GM04503 (cell line): ENCODE data around the gene PHACTR4.
A peak's percentile ranks its signal among the peaks of the same experiment; 100 is the strongest.
"Not testable (repeated sequence)": the region's sequence is repeated elsewhere in the genome, so short reads cannot be mapped to it uniquely, and the experiment has no call there.

Experiments used
- DNase-seq: peaks from one replicate; pipeline ENCODE4 v3.0.0-alpha.2; 2012; ENCODE audit warnings: low read depth

PHACTR4 gene

DNA sequence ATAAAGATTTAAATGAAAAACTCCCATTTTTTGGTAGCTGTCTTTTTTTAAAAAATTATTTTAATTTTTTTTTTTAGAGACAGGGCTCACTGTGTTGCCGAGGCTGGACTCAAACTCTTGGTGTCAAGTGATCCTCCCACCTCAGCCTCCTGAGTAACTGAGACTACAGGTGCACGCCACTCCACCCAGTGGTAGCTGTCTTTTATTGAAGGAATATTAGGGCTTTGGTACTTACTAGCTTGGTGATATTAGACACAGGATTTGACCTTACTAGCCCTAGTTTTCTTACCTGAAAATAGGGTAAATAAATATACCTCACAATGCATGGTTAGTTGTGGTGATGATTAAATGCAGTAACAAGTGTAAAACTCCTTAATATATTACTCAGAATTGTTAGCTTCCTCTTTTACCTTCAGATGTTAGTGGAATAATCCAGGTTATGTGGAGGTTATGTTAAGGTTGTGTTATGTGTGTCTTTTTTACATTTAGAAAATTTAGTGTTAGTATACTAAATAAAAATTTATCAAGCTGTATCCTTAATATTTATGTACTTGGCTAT is 66.8 kb downstream of the PHACTR4 start:
- no peak for DNase-seq

DNA sequence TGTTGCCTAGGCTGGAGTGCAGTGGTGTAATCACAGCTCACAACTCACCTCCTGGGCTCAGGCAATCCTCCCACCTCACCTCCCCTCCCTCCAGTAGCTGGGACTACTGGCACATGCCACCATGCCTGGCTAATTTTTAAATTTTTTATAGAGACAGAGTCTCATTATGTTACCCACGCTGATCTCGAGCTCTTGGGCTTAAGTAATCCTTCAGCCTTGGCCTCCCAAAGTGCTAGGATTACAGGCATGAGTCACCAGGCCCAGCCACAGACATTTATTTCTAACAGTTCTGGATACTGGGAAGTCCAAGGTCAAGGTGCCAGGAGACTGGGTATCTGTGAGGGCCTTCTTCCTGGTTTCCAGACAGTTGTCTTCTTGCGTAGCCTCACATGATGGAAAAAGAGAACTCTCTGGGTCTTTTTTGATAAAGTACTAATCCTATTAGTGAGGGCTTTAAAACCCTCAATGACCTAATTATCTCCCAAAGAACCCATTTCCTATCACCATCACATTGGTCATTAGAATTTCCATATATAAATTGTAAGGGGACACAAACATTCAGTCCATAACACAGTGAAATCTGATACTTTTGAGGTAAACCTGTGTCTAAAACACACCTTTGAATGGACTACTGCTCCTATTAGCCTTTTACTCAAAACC is 67.9 kb downstream of the PHACTR4 start:
- DNase-seq: peak; percentile 39

DNA sequence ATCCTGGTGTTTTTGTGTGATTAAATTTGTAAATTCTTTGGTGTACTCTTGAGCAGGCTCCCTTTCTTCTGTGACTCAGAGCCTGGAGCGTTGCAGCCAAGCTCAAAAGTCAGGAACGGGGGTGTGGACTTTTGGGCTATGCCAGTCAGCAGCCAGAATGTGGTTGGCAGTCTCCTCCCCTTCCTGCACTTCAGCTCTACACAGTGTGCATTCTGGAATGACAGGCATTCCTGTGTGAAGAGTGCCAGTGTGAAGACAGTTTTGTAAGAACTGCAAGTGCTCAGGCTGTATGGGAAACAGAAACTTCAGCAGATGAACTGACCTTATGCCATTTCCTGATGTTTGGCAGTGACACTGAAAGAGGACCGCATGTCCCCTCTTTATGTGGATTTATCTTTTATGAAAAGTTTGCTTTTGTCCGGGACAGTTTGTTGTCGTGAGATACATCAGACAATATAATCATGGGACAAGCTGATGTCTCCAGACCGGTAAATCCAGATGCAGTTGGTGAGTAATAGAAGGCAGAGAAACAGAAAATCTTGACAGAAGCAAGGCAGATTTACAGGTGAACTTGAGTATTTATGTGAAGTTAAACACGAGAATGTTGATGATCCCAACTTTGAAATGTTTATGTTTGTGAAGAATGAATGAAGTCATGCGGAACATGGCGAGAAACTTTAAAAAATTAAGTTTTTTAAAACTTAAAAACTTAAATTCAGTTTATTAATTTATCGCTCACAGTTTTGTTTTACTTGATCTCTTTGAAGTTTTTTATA is 68.6 kb downstream of the PHACTR4 start:
- DNase-seq: peak; percentile 97

DNA sequence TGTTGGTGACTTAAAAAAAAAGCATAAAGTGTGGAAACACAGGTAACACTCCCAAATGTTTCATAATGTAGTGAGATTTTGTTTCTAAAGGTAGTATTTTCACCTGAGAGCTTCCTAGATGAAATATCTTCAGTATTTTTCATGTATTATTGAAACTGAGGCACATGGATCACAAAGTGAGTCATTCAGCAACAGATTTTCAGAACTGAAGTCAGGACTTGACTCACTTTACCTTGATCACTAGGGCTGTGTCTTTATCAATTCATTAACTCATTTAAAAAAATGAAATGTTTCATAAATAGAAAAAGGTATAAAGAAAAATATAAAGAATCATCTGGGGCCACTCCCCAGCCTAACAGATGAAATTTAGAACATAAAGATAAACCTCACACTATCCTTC is 69.8 kb downstream of the PHACTR4 start:
- DNase-seq: no peak

DNA sequence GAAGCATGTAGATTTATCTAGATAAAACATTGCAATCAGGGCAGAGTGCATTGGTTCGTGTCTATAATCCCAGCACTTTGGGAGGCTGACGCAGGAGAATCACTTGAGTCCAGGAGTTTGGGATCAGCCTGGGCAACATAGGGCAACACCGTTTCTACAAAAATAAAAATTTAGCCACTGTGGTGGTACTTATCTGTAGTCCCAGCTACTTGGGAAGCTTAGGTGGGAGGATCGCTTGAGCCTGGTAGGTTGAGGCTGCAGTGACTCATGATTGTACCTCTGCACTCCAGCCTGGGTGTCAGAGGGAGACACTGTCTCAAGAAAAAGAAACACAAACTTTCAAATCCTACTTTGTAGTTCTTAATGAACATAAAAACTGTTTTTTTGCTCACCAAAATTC is 72.1 kb downstream of the PHACTR4 start:
- no peak for DNase-seq

DNA sequence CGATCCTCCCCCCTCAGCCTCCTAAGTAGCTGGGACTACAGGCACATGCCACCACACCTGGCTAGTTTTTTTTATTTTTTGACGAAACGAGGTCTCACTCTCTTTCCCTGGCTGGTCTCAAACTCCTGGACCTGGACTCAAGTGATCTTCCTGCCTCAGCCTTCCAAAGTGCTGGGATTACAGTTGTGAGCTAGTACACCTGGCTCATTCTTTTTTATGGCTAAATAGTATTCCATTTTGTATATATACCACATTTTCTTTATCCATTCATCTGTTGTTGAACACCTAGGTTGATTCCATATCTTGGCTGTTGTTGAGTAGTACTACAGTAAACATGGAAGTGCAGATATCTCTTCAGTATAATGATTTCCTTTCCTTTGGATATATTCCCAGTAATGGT is 74.0 kb downstream of the PHACTR4 start:
- no peak for DNase-seq

DNA sequence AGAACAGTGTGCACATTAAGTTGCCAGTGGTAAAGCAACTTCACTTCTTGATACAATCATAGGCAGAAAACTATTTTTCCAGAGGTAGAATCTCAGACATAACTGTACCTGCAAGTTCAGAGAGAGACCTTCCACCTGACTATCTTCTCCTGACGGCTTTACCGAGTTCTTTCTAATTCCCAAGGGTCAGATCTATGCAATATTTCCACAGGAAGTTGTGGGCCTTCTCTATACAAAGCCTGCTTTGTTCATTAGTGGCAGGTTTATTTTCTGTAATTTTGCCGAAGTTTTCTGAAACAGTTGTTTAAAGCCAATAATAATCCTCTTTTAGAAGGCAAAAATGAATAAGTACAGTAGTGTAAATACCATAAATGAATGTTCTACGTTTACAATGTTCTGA is 78.1 kb downstream of the PHACTR4 start:
- no peak for DNase-seq

DNA sequence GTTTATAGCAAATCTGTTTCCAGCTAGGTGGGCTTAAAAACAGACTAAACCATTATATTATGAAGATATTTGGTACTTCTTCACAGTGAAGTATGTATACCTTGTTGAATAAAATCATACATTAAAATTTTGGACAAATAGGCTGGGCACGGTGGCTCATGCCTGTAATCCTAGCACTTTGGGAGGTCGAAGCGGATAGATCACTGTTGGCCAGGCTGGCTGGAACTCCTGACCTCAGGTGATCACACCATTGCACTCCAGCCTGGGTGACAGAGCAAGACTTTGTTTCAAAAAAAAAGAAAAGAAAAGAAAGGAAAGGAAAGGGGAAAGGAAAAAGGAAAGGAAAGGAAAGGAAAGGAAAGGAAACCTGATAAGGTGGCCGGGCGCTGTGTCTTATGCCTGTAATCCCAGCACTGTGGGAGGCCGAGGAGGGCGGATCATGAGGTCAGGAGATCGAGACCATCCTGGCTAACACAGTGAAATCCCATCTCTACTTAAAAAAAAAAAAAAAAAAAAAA is 78.6 kb downstream of the PHACTR4 start:
- not testable (repeated sequence) for DNase-seq

DNA sequence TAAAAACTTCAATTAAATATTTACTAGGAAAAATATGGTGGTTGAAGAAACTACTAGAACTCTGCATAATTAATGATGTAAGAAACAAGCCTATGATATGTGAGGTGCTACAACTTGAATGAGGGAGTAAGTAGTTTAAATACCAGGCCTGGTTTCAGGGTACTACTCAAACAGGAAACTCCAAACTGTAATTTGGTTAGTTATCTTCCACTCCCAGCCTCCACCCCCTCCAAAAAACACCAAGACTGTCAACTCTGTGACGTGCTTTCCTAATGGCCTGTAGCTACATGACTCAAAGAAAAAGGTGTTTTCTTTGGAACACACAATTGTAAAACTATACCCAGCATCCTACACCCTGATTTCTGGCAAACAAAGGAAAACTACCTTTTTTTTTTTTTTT is 80.4 kb downstream of the PHACTR4 start:
- DNase-seq: no peak

DNA sequence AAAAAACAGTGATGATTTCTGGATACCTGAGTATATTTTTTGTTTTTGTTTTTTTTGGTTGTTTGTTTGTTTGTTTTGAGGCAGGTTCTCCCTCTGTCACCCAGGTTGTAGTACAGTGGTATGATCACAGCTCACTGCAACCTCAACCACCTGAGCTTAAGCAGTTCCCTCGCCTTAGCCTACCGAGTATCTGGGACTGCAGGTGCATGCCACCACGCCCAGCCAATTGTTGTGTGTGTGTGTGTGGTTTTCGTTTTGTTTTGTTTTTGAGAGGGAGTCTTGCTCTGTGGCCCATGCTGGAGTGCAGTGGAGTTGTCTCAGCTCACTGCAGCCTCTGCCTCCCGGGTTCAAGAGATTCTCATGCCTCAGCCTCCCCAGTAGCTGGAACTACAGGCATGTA is 81.0 kb downstream of the PHACTR4 start:
- no peak for DNase-seq

DNA sequence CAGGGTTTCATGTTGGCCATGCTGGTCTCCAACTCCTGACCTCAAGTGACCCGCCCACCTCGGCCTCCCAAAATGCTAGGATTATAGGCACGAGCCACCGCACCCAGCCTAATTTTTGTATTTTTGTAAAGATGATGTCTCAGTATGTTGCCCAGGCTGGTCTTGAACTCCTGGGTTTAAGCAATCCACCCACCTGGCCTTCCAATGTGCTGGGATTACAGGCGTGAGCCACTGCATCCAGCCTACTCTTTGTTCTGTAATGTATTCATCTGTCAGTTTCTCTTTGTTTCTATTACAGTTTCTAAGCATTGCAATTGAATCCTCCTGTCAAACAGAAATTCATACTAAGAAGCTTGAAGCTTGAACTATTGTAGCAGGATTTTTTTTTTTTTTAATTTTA is 81.5 kb downstream of the PHACTR4 start:
- no peak for DNase-seq

DNA sequence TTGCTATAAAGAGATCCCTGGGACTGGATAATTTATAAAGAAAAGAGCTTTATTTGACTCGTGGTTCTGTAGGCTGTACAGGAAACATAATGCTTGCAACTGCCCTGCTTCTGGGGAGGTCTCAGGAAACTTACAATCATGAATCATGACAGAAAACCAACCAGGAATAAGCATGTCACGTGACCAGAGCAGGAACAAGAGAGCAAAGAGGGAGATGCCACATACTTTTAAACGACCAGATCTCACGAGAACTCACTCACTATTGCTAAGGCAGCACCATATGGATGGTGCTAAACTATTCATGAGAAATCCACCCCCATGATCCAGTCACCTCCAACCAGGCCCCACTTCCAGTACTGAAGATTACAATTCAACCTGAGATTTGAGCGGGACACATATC is 86.5 kb downstream of the PHACTR4 start:
- DNase-seq: no peak

DNA sequence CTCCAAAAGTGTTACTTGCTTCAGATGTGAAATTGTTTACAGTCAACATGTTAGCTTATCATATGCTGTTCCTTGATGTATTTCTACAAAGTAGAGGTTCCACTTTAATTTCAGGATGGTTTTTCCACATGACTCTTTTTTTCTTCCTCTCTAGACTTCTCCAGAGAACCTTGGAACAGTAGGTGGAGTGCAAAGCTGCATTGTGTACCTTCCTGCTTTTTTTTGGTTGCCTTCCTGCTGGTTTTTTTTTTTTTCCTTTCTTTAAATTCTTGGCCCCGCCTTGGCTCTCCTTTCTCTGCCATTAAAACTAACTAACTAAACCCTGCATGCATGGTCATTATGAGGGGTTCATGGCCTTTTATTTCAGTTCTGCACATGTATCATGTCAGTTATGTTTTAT is 88.1 kb downstream of the PHACTR4 start:
- DNase-seq: no peak

DNA sequence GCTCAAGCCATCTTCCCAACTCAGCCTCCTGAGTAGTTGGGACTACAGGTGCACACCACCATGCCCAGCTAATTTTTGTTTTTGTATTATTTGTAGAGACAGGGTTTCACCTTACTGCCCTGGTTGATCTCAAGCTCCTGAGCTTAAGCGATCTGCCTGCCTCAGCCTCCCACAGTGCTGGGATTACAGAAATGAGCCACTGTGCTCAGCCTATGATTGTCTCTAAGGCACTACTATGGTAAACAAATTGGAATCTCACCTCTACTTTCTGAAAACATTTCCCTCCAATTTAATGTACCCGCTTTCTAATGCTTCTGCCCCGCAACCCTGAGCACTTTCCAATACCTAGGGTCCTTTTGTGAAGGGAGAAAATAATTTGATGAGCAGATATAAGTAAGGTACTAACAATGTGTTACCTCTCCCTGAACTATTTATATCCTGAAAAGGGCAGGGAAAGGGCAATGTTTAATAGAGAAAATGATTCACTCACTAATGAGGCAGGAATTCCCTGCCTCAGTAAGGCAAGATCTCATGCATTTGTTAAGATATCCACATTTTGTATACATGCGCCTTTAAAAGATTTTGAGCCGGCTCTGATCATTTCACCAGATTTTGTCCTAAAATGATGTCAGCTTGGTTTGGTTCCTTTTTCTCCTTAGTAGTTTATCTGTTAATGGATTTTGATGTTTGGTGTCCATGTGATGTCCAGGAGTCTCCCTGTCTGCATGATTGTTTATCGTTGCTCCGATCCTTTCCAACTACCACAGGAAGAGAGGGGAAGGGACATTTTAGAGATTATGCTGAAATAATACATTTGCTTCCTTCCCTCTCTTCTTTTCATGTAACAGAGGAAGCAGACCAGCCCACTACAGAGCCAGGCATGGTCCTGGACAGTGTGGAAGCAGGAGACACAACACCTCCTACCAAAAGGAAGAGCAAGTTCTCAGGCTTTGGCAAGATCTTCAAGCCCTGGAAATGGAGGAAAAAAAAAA is 89.0 kb downstream of the PHACTR4 start:
- DNase-seq: no peak

DNA sequence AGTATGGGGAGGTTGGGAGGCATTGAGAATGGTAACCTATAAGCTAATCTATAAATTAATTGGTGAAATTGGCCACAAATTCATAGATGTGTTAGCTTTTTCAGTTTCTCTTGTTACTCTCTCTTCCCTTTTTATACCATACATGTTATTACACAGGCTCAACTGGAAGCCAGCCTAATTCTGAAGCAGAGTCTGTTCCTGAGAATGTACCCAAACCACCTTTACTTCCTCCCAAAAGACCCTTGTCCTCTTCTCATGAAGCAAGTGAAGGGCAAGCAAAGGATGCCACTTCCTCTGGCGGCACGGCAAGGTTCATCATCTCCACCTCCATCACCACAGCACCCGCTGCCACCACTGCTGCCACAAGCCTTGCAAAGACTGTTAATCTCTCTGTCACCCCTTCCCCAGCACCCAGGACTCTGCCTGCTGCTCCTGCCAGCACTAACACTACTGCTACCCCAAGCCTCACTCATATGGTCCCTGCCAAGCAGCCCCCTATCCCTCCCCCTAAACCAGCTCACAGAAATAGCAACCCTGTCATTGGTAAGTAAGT is 96.8 kb downstream of the PHACTR4 start:
- DNase-seq: no peak

DNA sequence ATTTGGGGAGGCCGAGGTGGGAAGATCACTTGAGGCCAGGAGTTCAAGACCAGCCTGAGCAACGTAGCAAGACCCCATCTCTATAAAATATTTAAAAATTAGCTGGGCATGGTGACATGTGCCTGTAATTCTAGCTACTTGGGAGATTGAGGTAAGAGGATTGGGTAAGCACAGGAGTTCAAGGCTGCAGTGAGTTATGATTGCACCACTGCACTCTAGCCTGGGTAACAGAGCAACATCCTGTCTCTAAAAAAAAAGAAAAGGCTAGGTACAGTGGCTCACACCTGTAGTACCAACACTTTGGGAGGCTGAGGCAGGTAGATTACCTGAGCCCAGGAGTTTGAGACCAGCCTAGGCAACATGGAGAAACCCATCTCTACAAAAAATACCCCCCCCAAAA is 100.6 kb downstream of the PHACTR4 start:
- no peak for DNase-seq

DNA sequence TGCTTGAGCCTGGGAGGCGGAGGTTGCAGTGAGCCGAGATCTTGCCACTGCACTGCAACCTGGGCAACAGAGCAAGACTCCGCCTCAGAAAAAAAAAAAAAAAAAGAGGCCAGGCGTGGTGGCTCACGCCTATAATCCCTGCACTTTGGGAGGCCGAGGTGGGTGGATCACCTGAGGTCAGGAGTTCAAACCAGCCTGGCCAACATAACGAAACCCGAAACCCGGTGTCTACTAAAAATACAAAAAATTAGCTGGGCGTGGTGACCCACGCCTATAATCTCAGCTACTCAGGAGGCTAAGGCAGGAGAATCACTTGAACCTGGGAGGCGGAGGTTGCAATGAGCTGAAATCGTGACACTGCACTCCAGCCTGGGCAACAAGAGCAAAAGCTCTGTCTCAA is 110.0 kb downstream of the PHACTR4 start:
- DNase-seq: not testable (repeated sequence)

DNA sequence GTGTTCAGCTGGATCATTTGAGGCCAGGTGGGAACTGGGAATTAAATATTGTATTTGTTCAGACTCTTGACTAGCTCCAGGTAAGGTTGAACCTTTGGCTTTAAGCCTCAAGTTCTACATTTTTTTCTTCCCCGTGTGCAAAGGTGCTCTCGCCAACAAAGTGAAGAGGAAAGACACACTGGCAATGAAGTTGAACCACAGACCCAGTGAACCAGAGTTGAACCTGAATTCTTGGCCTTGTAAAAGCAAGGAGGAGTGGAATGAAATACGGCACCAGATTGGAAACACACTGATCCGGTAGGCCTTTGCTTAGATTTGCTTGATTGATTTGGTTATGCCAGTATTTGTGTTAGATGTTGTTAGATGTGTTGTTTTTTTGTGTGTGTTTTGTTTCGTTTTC is 110.8 kb downstream of the PHACTR4 start:
- no peak for DNase-seq

DNA sequence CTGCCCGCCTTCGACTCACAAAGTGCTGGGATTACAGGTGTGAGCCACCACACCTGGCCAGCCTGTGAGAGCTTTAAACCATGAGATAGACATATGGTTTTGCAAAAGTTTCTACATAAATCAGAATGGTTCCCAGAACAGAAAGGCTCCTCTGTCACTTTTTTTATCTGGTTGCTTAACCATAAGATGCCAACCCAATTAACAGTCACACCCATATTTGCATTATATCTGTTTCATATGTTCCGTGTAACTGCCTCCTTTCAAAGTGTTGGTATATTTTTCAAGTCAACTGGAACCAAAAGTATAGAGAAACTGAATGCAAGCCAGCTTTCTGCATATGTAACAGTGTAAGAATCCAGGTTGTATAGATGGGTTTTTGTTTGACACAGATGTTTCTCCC is 112.6 kb downstream of the PHACTR4 start:
- no peak for DNase-seq

DNA sequence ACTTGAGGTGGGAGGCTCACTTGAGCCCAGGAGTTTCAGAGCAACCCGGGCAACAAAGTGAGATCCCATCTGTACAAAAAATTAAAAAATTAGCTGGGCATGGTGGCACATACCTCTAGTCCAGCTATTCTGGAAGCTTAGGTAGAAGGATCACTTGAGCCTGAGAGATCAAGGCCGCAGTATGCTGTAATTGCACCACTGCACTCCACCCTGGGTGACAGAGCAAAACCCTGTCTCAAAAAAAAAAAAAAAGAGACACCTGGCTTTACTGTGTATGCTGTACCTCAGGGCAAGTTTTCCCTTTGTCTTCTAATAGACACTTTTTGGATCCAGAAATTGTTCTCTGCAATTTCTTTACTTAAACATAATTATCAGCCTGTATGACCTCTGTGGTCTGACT is 113.2 kb downstream of the PHACTR4 start:
- DNase-seq: no peak

DNA sequence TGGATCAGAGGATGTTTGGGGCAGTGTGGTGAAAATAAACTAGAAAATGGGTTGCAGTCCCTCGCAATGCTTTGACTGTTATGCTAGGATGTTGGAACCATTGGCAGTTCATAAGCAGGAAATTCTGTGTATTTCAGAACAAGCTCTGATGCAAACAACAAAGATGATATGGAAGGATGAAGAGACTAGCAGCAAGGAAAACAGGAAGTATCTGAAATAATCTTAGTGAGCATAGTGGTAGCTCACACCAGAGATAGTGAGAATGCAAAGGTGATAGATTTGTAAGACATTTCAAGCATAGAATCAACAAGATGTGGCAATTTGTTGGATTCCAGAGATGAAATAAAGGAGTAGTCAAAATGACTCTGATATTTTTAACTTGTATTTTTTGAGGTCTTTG is 125.2 kb downstream of the PHACTR4 start:
- DNase-seq: no peak

DNA sequence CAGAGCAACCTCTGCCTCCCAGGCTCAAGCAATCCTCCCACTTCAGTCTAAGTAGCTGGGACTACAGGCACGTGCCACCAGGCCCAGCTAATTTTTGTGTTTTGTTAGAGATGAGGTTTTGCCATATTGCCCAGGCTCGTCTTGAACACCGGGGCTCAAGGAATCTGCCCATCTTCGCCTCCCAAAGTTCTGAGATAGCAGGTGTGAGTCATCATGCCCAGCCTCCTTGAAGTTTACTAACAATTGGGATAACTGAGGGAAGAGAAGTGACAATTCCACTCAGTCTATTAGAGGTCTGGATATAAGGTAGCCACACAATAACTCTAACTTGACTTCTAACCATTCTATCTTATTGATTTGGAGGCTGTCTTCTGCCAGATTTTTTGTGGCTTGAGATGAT is 130.0 kb downstream of the PHACTR4 start:
- no peak for DNase-seq
